GM23338 (cell line): ENCODE results near the gene PRPSAP2. TPM values are rescaled to one million over a fixed set of nuclear protein-coding genes. Genes with fewer than 3 reads are reported as not detected.

Source experiments
- ATAC-seq: fragments of 200-7000 bp; cut with Tn5 transposase; 3 replicates; pipeline ENCODE4 v1.9.1; 2020
- DNase-seq: peaks from one replicate; pipeline ENCODE4 v3.0.0-alpha.2; 2015; ENCODE audit warnings: low spot score
- H2AFZ ChIP-seq: fragments of 200-600 bp; sonication (generic); 2 replicates; pipeline ENCODE4 v1.8.0; 2016; ENCODE audit warnings: antibody characterized with exemption, mild to moderate bottlenecking, moderate library complexity
- H3F3A ChIP-seq: fragments of 200-600 bp; sonication (generic); replicated peaks from 2 replicates; pipeline ENCODE4 v1.8.0; 2017; ENCODE audit warnings: antibody characterized with exemption, mixed run types, low read depth
- H3K27ac ChIP-seq: fragments of 200-600 bp; sonication (generic); 2 replicates; pipeline ENCODE4 v1.6.1; 2016; ENCODE audit warnings: low read depth
- H3K27me3 ChIP-seq: fragments of 200-600 bp; sonication (generic); 2 replicates; pipeline ENCODE4 v1.8.0; 2016; ENCODE audit warnings: mild to moderate bottlenecking, mixed run types, moderate library complexity; ENCODE audit not compliant: insufficient read depth
- H3K36me3 ChIP-seq: fragments of 200-600 bp; sonication (generic); 2 replicates; pipeline ENCODE4 v1.8.0; 2016; ENCODE audit warnings: mild to moderate bottlenecking; ENCODE audit not compliant: insufficient read depth
- H3K4me1 ChIP-seq: fragments of 200-600 bp; sonication (generic); 2 replicates; pipeline ENCODE4 v1.8.0; 2016; ENCODE audit warnings: mild to moderate bottlenecking, moderate library complexity; ENCODE audit not compliant: insufficient read depth
- H3K4me2 ChIP-seq: fragments of 200-600 bp; sonication (generic); 2 replicates; pipeline ENCODE4 v1.7.1; 2017; ENCODE audit warnings: mixed run types
- H3K4me3 ChIP-seq: fragments of 200-600 bp; sonication (generic); 2 replicates; pipeline ENCODE4 v1.6.1; 2016; ENCODE audit warnings: mixed run types
- H3K79me2 ChIP-seq: fragments of 200-600 bp; sonication (generic); replicated peaks from 2 replicates; pipeline ENCODE4 v1.8.0; 2017; ENCODE audit warnings: mild to moderate bottlenecking; ENCODE audit not compliant: insufficient read depth
- H3K9me2 ChIP-seq: fragments of 200-600 bp; sonication (generic); 2 replicates; pipeline ENCODE4 v1.8.0; 2017; ENCODE audit not compliant: insufficient read depth
- H4K20me1 ChIP-seq: fragments of 200-600 bp; sonication (generic); replicated peaks from 2 replicates; pipeline ENCODE4 v1.8.0; 2017; ENCODE audit warnings: mild to moderate bottlenecking; ENCODE audit not compliant: insufficient read depth
- H3K27ac Mint-ChIP-seq: 2 replicates; pipeline ENCODE4 v1.8.0; 2020; ENCODE audit warnings: inconsistent platforms, mild to moderate bottlenecking, moderate library complexity, mixed read lengths
- H3K27me3 Mint-ChIP-seq: 3 replicates; pipeline ENCODE4 v1.8.0; 2022; ENCODE audit warnings: low read depth, mild to moderate bottlenecking, moderate library complexity, mixed read lengths, inconsistent platforms; ENCODE audit not compliant: insufficient read depth, poor library complexity
- H3K36me3 Mint-ChIP-seq: 3 replicates; pipeline ENCODE4 v1.8.0; 2021; ENCODE audit warnings: low read depth, mild to moderate bottlenecking, inconsistent platforms, moderate library complexity, mixed read lengths
- H3K4me1 Mint-ChIP-seq: 3 replicates; pipeline ENCODE4 v1.8.0; 2020; ENCODE audit warnings: mild to moderate bottlenecking, inconsistent platforms, mixed read lengths
- H3K4me3 Mint-ChIP-seq: 3 replicates; pipeline ENCODE4 v1.8.0; 2021; ENCODE audit warnings: moderate library complexity, mild to moderate bottlenecking, inconsistent platforms, mixed read lengths
- H3K9me3 Mint-ChIP-seq: 3 replicates; pipeline ENCODE4 v1.8.0; 2020; ENCODE audit warnings: moderate library complexity, mild to moderate bottlenecking, inconsistent platforms, mixed read lengths
- CREB1 ChIP-seq: fragments of 250-450 bp; sonication (Bioruptor Pico); IDR thresholded peaks from 2 replicates; pipeline ENCODE4 v1.5.0; 2020; ENCODE audit warnings: low read depth, mild to moderate bottlenecking, moderate library complexity
- CTCF ChIP-seq, 2 experiments: fragments of 200-600 bp in 1 of 2; sonication (generic) in 1 of 2; conservative IDR thresholded peaks; 2 replicates each; pipeline versions ENCODE4 v1.5.1 to v1.6.1; 2016 to 2017; ENCODE audit warnings: antibody characterized with exemption in 2 of 2, low read depth in 2 of 2, mild to moderate bottlenecking in 2 of 2, moderate library complexity in 1 of 2
- EZH2 ChIP-seq: fragments of 200-600 bp; sonication (generic); IDR thresholded peaks from one replicate; pipeline ENCODE4 v1.8.0; 2017; ENCODE audit warnings: antibody characterized with exemption, mild to moderate bottlenecking, low read depth; ENCODE audit not compliant: unreplicated experiment
- EZH2phosphoT487 ChIP-seq: fragments of 200-600 bp; sonication (generic); IDR thresholded peaks from one replicate; pipeline ENCODE4 v1.8.1; 2018; ENCODE audit warnings: antibody characterized with exemption; ENCODE audit not compliant: unreplicated experiment
- JUNB ChIP-seq: IDR thresholded peaks from one replicate; pipeline ENCODE4 v1.6.1; 2016; ENCODE audit warnings: antibody characterized with exemption; ENCODE audit not compliant: unreplicated experiment
- NANOG ChIP-seq: IDR thresholded peaks from 2 replicates; pipeline ENCODE4 v1.6.1; 2016; ENCODE audit warnings: antibody characterized with exemption, borderline replicate concordance
- REST ChIP-seq: IDR thresholded peaks from one replicate; pipeline ENCODE4 v1.6.1; 2018; ENCODE audit warnings: antibody characterized with exemption; ENCODE audit not compliant: unreplicated experiment
- STAT1 ChIP-seq: IDR thresholded peaks from one replicate; pipeline ENCODE4 v1.6.1; 2016; ENCODE audit warnings: antibody characterized with exemption; ENCODE audit not compliant: unreplicated experiment
- ZNF114 ChIP-seq: fragments of 250-450 bp; sonication (Bioruptor Pico); IDR thresholded peaks from 2 replicates; pipeline ENCODE4 v1.5.0; 2020; ENCODE audit warnings: mild to moderate bottlenecking, moderate library complexity
- ZNF331 ChIP-seq: fragments of 250-450 bp; sonication (Bioruptor Pico); IDR thresholded peaks from 2 replicates; pipeline ENCODE4 v1.5.0; 2020; ENCODE audit warnings: low read depth, mild to moderate bottlenecking, moderate library complexity
- polyA plus RNA-seq: library from polyadenylated mRNA; unstranded; fragments of >200 nt; fragmentation: Nextera tagmentation; extraction: Ambion mirVana; gene quantifications from 2 replicates; pipeline ENCODE4 v1.2.1, GENCODE V29; 2016
- total RNA-seq: library from RNA; depleted of rRNA; stranded (reverse); fragments of >200 nt; shearing (Covaris generic); gene quantifications from 2 replicates; pipeline ENCODE4 v1.2.3, GENCODE V29; 2014
- TF ChIP-seq, protein P1 (sequence below): IDR thresholded peaks from 2 replicates; pipeline ENCODE4 v1.6.1; 2016; ENCODE audit warnings: antibody characterized with exemption

Gene PRPSAP2
- total and polyA plus RNA-seq, 2 experiments from 2014 or later = 34.6 to 54.4 TPM

- no peak for TF ChIP-seq CTCF (conservative IDR thresholded peaks at IDR 0.05; ENCODE audit: low read depth in 2 of 2)
- no peak for TF ChIP-seq STAT1
- no peak for TF ChIP-seq ZNF331 (CRISPR knock-in tag)
- TF ChIP-seq EZH2 = no peak
- TF ChIP-seq, protein P1, sequence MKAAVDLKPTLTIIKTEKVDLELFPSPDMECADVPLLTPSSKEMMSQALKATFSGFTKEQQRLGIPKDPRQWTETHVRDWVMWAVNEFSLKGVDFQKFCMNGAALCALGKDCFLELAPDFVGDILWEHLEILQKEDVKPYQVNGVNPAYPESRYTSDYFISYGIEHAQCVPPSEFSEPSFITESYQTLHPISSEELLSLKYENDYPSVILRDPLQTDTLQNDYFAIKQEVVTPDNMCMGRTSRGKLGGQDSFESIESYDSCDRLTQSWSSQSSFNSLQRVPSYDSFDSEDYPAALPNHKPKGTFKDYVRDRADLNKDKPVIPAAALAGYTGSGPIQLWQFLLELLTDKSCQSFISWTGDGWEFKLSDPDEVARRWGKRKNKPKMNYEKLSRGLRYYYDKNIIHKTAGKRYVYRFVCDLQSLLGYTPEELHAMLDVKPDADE = no peak
- TF ChIP-seq ZNF114 (CRISPR knock-in tag) = no peak
- TF ChIP-seq EZH2phosphoT487 = no peak
- TF ChIP-seq NANOG = no peak
- no peak for TF ChIP-seq REST
- TF ChIP-seq CREB1 = no peak
These were observed 59.6 kb downstream of the PRPSAP2 start (continued) for GRCh38 chr17:18917506-18918032.

GRCh38 chr17:18919963-18920362 lies 62.0 kb downstream of the PRPSAP2 start:
- no peaks in the 10 kb centered on the region for H3K9me3 Mint-ChIP-seq
- no peaks in the 10 kb centered on the region for H3F3A ChIP-seq
- H3K36me3 ChIP-seq = no peaks in the 10 kb centered on the region; the same call in 1 of the 2 replicates
- peaks cover 31% of the 10 kb centered on the region for H3K79me2 ChIP-seq
- H3K27me3 ChIP-seq = no peaks in the 10 kb centered on the region
- H3K4me1 ChIP-seq = peaks cover 5% of the 10 kb centered on the region; the same call in 1 of the 2 replicates
- H3K27me3 Mint-ChIP-seq = no peaks in the 10 kb centered on the region
- H4K20me1 ChIP-seq = no peaks in the 10 kb centered on the region; the same call in none of the 2 replicates
- H2AFZ ChIP-seq = no peak overlapping the region
- H3K9me2 ChIP-seq = no peaks in the 10 kb centered on the region
- DNase-seq = no peak
- H3K36me3 Mint-ChIP-seq = peaks cover 39% of the 10 kb centered on the region
- no peak overlapping the region for H3K27ac ChIP-seq
- H3K27ac Mint-ChIP-seq = no peak overlapping the region
- H3K4me2 ChIP-seq = no peak overlapping the region
- H3K4me3 Mint-ChIP-seq = no peak overlapping the region
- H3K4me1 Mint-ChIP-seq = no peaks in the 10 kb centered on the region
- ATAC-seq = no peak
- no peak overlapping the region for H3K4me3 ChIP-seq
- TF ChIP-seq CREB1 = no peak
- TF ChIP-seq REST = no peak
- no peak for TF ChIP-seq JUNB
- no peak for TF ChIP-seq CTCF (conservative IDR thresholded peaks at IDR 0.05; ENCODE audit: low read depth in 2 of 2)
- TF ChIP-seq ZNF331 (CRISPR knock-in tag) = no peak
- no peak for TF ChIP-seq STAT1
- TF ChIP-seq, protein P1 = no peak
